Measurements from ENCODE around the gene GNG2.

- TF ChIP-seq CTCF (conservative IDR thresholded peaks at IDR 0.05 in 1 of 2, IDR thresholded peaks at IDR 0.05 in 1 of 2; ENCODE audit: low read depth in 1 of 2, low read length in 2 of 2) (no peak), EZH2 (IDR thresholded peaks at IDR 0.05; ENCODE audit: low read length, missing control alignments) (no peak)
Observed at GRCh38 chr14:51881636-51882035, 21.2 kb downstream of the GNG2 start.
